ENCODE data around the gene NELL2. TPM values are rescaled to one million over a fixed set of nuclear protein-coding genes. Genes with fewer than 3 reads are reported as not detected.

Gene NELL2
- total RNA-seq, 4 donors from 2014 or later = 7.5 to 39.2 (median 15.9) TPM

DNA sequence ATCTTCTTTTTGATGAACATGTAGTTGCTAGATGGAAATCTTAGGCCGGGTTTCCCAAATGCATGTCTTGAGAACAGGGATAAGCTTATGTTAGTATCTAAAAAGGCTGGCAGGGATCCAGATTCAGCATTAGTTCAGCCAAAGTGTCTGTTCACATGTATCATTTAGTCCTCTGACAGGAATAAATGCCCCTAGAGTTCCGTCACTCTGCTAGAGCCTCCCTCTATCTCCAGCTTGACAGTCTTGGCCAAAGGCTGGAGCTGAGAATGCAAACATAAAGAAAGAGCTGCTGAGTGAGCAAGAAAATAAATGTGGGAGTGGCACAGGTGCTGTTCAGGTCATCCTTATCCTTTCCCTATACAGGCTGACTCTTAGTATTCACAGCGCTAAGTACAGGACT is 13.8 kb upstream of the NELL2 start:
- Histone ChIP-seq H3K27me3 (no peaks in the 10 kb centered on the region), H3K4me3 (no peak overlapping the region), H3K4me1 (no peaks in the 10 kb centered on the region), H3K27ac (no peak overlapping the region), H3K36me3 (no peaks in the 10 kb centered on the region), H3K9me3 (no peaks in the 10 kb centered on the region)
- no peak for DNase-seq
- TF ChIP-seq CTCF (IDR thresholded peaks at IDR 0.05) (no peak), POLR2A (IDR thresholded peaks at IDR 0.05) (no peak)

GRCh38 chr12:44889162-44889561 is 13.0 kb upstream of the NELL2 start:
- Histone ChIP-seq H3K27me3 (no peaks in the 10 kb centered on the region), H3K9me3 (no peaks in the 10 kb centered on the region), H3K4me3 (no peak overlapping the region), H3K36me3 (no peaks in the 10 kb centered on the region), H3K4me1 (no peaks in the 10 kb centered on the region), H3K27ac (no peak overlapping the region)
- no peak for DNase-seq
- no peak for TF ChIP-seq POLR2A (IDR thresholded peaks at IDR 0.05)
- TF ChIP-seq CTCF (IDR thresholded peaks at IDR 0.05) = no peak

- H3K4me3 ChIP-seq = no peak overlapping the region
- no peak overlapping the region for H3K27ac ChIP-seq
- DNase-seq = no peak
- no peak for TF ChIP-seq POLR2A (IDR thresholded peaks at IDR 0.05)
- no peak for TF ChIP-seq CTCF (IDR thresholded peaks at IDR 0.05)
- H3K36me3 ChIP-seq = no peaks in the 10 kb centered on the region
- no peaks in the 10 kb centered on the region for H3K4me1 ChIP-seq
- H3K27me3 ChIP-seq = no peaks in the 10 kb centered on the region
- H3K9me3 ChIP-seq = peaks cover 0 to 1% (median 0%) of the 10 kb centered on the region in 4 donors
These were observed 9.8 kb upstream of the NELL2 start for GRCh38 chr12:44885902-44886301.

- H3K36me3 ChIP-seq = no peaks in the 10 kb centered on the region
- H3K4me3 ChIP-seq = no peak overlapping the region
- no peak for DNase-seq
- H3K27me3 ChIP-seq = no peaks in the 10 kb centered on the region
- TF ChIP-seq POLR2A (IDR thresholded peaks at IDR 0.05) (no peak), CTCF (IDR thresholded peaks at IDR 0.05) (no peak)
- H3K27ac ChIP-seq = no peak overlapping the region
- no peaks in the 10 kb centered on the region for H3K4me1 ChIP-seq
- H3K9me3 ChIP-seq = peaks cover 0 to 4% (median 0%) of the 10 kb centered on the region in 4 donors
These were observed 5.1 kb upstream of the NELL2 start for GRCh38 chr12:44881197-44881596.

DNA sequence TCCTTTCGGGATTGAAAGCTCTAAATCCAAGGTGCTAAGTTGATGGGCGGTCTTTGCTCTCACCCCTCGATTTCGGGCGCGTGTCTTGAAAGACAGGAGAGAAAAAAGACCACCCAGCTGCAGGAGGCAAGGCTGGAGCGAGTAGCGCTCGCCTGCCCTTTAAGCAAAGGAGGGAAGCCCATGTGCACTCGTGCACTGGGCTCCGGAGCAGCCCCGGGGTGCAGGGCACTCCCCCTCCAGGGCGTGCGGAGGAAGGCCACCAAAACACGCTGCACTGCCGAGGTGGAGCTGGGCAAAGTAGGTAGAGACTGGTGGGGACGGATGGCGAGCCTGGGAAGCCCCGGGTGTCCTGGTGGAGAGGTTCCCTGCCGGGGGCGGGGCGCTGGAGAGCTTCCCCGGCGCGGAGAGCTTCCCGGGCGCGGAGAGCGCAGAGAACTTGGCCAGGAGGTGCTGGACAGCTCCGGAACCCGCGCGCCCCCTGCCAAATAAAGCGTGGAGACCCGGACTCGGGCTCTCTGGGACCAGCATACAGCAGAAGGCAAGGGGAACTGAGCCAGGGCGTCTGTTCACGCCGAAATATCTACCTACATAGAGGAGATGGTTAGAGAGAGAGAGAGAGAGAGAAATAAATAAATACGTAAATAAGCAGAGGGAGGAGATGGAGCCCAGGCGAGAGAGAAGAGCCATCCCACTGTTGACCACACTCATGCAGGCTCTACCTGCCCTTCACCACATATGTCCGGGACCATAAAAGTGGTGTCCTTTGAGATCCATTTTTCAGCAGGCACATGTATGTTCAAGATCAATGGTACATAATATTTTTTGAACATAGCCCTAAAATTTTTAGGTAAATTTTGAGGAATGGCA is 662 bp upstream of the NELL2 start:
- Histone ChIP-seq H3K27ac (no peak overlapping the region), H3K27me3 (peaks cover 0 to 15% of the 10 kb centered on the region in 2 donors), H3K4me3 (peak overlapping the region; percentile 47 to 75 (median 58)), H3K36me3 (no peaks in the 10 kb centered on the region), H3K9me3 (peaks cover 0 to 4% (median 0%) of the 10 kb centered on the region in 4 donors), H3K4me1 (peaks cover 0 to 16% (median 0%) of the 10 kb centered on the region in 4 donors)
- TF ChIP-seq CTCF (IDR thresholded peaks at IDR 0.05) = no peak
- DNase-seq = peak in 1 of 3 donors; percentile 52
